Measurements from ENCODE around the gene LRRC27. TPM values are rescaled to one million over a fixed set of nuclear protein-coding genes. Genes with fewer than 3 reads are reported as not detected.

The LRRC27 gene
- total RNA-seq, 1 donor from 2014 or later: 3.8 TPM

DNA sequence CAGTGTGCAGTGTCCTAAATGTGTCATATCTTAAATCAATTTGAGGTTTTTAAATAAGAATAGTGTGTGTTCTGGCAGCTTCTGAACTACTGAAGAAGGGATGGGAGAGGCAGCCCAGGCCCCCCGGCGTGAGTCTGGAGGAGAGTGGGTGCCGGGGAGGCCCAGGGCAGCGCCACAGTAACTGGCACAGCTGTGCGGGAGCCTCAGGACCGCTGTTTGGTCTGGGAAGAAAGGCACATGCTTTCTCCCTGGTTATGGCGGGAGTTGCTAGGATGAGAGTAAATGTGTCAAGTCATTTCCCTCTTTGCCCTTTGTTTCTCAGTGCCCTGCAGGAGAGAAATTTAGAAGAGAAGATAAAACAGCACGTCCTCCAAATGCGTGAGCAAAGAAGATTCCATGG is 33.1 kb downstream of the LRRC27 start:
- H3K36me3 ChIP-seq: peaks cover 22% of the 10 kb centered on the region
- H3K4me1 ChIP-seq: peaks cover 2% of the 10 kb centered on the region
- intact Hi-C loops (cut with micrococcal nuclease): no loop called here
- peaks cover 9% of the 10 kb centered on the region for H3K9me3 ChIP-seq (replicated peaks)
- TF ChIP-seq, protein P1, sequence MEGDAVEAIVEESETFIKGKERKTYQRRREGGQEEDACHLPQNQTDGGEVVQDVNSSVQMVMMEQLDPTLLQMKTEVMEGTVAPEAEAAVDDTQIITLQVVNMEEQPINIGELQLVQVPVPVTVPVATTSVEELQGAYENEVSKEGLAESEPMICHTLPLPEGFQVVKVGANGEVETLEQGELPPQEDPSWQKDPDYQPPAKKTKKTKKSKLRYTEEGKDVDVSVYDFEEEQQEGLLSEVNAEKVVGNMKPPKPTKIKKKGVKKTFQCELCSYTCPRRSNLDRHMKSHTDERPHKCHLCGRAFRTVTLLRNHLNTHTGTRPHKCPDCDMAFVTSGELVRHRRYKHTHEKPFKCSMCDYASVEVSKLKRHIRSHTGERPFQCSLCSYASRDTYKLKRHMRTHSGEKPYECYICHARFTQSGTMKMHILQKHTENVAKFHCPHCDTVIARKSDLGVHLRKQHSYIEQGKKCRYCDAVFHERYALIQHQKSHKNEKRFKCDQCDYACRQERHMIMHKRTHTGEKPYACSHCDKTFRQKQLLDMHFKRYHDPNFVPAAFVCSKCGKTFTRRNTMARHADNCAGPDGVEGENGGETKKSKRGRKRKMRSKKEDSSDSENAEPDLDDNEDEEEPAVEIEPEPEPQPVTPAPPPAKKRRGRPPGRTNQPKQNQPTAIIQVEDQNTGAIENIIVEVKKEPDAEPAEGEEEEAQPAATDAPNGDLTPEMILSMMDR (IDR thresholded peaks at IDR 0.05; ENCODE audit: borderline replicate concordance): no peak
- DNase-seq: no peak
- H3K27ac ChIP-seq (replicated peaks): no peak overlapping the region
- H3K27me3 ChIP-seq (ENCODE audit: low read depth): no peaks in the 10 kb centered on the region
- H3K4me3 ChIP-seq: no peak overlapping the region

DNA sequence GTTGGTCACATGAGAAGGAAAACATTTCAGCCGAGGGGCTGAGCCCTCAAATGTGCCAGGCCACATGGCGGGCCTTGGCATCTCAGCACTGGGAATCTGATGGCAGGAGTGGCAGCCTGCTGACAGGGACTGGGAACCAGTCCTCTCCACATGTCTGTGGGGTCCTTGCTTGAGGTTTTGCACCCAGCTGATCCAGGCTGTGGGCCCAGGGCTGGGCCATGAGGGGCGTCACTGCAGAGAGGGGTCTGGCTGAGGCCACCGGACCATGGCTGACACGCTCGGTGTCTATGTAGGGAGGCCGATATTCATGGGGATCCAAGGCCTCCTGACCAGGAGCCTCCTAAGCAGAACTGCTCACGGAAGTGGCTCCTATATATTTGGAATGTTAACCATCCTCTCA is 34.0 kb downstream of the LRRC27 start:
- no peak for DNase-seq
- Histone ChIP-seq H3K27ac (replicated peaks) (no peak overlapping the region), H3K4me1 (no peaks in the 10 kb centered on the region), H3K36me3 (peaks cover 22% of the 10 kb centered on the region), H3K27me3 (ENCODE audit: low read depth) (no peaks in the 10 kb centered on the region), H3K9me3 (replicated peaks) (peaks cover 9% of the 10 kb centered on the region), H3K4me3 (no peak overlapping the region)
- TF ChIP-seq, protein P1 (IDR thresholded peaks at IDR 0.05; ENCODE audit: borderline replicate concordance): no peak
- intact Hi-C loops (cut with micrococcal nuclease): no loop called here

DNA sequence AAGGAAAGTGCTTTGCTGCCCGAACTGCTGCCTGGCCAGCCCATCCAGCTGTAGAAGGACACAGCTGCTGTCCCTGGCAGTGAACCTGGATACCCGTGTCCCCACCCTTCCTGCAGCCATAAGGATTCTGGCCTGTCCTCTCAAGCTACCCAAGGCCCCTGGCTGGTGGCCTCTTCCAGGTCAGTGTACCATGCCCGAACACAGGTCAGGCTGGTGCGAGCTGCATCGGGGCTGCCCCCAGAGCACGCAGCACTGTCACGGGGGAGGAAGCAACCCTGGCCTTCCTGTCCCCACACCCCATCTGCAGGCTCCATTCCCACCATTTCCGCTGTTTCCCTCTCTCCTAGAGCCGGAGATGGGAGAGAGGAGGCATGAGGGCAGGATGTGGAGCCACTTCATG is 34.5 kb downstream of the LRRC27 start:
- no peak for DNase-seq
- Histone ChIP-seq H3K36me3 (peaks cover 22% of the 10 kb centered on the region), H3K4me1 (no peaks in the 10 kb centered on the region), H3K27ac (replicated peaks) (no peak overlapping the region), H3K9me3 (replicated peaks) (peaks cover 9% of the 10 kb centered on the region), H3K4me3 (no peak overlapping the region), H3K27me3 (ENCODE audit: low read depth) (no peaks in the 10 kb centered on the region)
- TF ChIP-seq, protein P1 (IDR thresholded peaks at IDR 0.05; ENCODE audit: borderline replicate concordance): no peak
- intact Hi-C loops (cut with micrococcal nuclease): no loop called here

DNA sequence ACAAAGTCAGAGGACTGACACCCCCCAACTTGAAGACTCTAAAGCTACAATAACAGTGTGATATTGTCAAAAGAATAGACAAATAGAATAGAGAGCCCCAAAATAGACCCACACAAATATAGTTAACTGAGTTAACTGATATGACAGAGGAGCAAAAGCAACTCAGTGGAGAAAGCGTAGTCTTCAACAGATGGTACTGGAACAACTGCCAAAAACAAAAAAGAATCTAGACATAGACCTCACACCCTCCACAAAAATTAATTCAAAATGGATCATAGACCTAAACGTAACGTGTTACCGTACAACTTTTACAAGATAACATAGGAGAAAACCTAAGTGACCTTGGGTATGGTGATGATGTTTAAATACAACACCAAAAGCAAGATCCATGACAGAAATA is 36.4 kb downstream of the LRRC27 start:
- TF ChIP-seq, protein P1 (IDR thresholded peaks at IDR 0.05; ENCODE audit: borderline replicate concordance): no peak
- H3K4me1 ChIP-seq: no peaks in the 10 kb centered on the region
- H3K4me3 ChIP-seq: no peak overlapping the region
- peaks cover 4% of the 10 kb centered on the region for H3K27me3 ChIP-seq (ENCODE audit: low read depth)
- H3K9me3 ChIP-seq (replicated peaks): peaks cover 9% of the 10 kb centered on the region
- peaks cover 22% of the 10 kb centered on the region for H3K36me3 ChIP-seq
- intact Hi-C loops (cut with micrococcal nuclease): no loop called here
- H3K27ac ChIP-seq (replicated peaks): no peak overlapping the region
- DNase-seq: no peak

DNA sequence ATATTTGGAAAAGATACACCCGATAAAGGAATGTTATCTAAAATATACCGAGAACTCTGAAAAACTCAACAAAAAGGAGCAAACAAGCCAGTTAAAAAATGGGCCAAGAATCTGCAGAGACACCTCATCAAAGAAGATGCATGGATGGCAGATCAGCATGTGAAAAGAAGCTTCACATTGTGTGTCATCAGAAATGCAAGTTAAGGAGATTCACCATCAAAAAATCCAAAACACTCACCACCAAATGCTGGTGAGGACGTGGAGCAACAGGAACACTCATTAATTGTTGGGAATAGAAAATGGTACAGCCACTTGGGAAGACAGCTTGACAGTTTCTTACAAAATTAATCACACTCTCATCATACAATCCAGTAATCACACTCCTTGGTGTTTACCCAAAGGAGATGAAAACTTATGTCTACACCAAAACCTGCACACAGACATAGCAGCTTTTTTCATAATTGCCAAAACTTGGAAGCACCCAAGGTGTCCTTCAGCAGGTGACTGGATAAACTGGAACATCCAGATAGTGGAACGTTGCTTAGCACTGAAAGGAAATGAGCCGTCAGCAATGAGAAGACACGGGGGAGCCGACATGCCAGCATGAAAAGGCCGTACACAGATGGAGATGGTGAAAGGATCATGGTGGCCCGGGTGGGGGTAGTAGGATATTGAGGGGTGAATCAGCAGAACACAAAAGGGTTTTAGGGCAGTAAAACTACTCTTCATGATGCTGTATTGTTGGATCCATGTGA is 37.1 kb downstream of the LRRC27 start:
- no peaks in the 10 kb centered on the region for H3K4me1 ChIP-seq
- H3K27me3 ChIP-seq (ENCODE audit: low read depth): peaks cover 4% of the 10 kb centered on the region
- H3K9me3 ChIP-seq (replicated peaks): peaks cover 9% of the 10 kb centered on the region
- TF ChIP-seq, protein P1 (IDR thresholded peaks at IDR 0.05; ENCODE audit: borderline replicate concordance): no peak
- intact Hi-C loops (cut with micrococcal nuclease): no loop called here
- H3K4me3 ChIP-seq: no peak overlapping the region
- DNase-seq: no peak
- H3K27ac ChIP-seq (replicated peaks): no peak overlapping the region
- H3K36me3 ChIP-seq: peaks cover 22% of the 10 kb centered on the region
